ENCODE results near the gene FAM13B.

DNA sequence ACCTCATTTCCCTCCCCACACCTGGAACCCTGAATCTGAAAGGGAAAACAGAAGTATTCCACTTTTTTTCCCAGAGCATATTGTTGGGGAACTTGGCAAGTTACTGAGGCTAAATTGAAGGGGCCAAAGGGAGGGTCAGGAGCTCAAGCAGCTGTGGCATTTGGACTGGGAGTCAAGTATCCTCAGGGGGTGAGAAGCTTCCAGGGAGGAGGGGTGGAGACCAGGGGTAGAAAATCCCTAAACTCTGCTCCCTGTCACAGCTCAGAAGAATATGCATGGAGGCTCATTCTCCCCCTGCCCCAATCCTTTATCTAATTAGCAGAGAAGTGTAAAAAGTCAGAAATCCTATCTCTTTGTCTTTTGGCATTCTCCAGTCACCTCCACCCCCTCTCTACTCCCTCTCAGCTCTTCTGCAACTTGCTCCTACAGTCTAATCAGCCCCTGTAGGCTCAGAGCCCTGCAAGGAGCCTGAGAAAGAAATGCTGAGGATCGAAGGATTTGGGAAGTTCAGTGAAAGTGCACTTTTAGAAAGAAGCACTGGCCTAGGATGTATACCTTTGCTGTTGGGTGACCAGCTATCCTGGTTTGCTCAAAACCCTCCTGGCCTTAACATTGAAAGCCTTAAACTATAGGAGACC lies 45.2 kb upstream of the FAM13B start:
- TF ChIP-seq POLR2A (IDR thresholded peaks at IDR 0.05): no peak
- TF ChIP-seq POLR2AphosphoS5 (IDR thresholded peaks at IDR 0.05): no peak
- no peak for TF ChIP-seq CTCF (IDR thresholded peaks at IDR 0.05)
- no peak for TF ChIP-seq EP300 (IDR thresholded peaks at IDR 0.05)
